Effector memory CD8-positive, alpha-beta T cell (primary cell): ENCODE data around the gene TEDDM1.
"Not testable (repeated sequence)": the region's sequence is repeated elsewhere in the genome, so short reads cannot be mapped to it uniquely, and the experiment has no call there.

ENCODE experiments used
- ATAC-seq: fragments of 150-1000 bp; cut with Tn5 transposase; replicated peaks from 2 replicates; pipeline ENCODE4 v1.10.0; 2021; ENCODE audit warnings: mild to moderate bottlenecking, moderate library complexity
- DNase-seq, 3 experiments: peaks; one replicate each; pipeline ENCODE4 v3.0.0; 2021
- H3K27ac Mint-ChIP-seq, 2 donors: one replicate each; pipeline ENCODE4 v1.8.0; 2022; ENCODE audit warnings: mild to moderate bottlenecking in 2 of 2, mixed read lengths in 2 of 2, moderate library complexity in 2 of 2
- H3K27me3 Mint-ChIP-seq, 2 donors: one replicate each; pipeline ENCODE4 v1.8.0; 2022; ENCODE audit warnings: mixed read lengths in 2 of 2
- H3K36me3 Mint-ChIP-seq: one replicate; pipeline ENCODE4 v1.8.0; 2022; ENCODE audit warnings: mild to moderate bottlenecking, moderate library complexity, mixed read lengths; ENCODE audit not compliant: insufficient read depth
- H3K4me1 Mint-ChIP-seq, 2 donors: one replicate each; pipeline ENCODE4 v1.8.0; 2022; ENCODE audit warnings: low read depth in 2 of 2, mixed read lengths in 2 of 2
- H3K4me3 Mint-ChIP-seq, 2 donors: one replicate each; pipeline ENCODE4 v1.8.0; 2022; ENCODE audit warnings: mild to moderate bottlenecking in 2 of 2, mixed read lengths in 2 of 2, moderate library complexity in 2 of 2
- H3K9me3 Mint-ChIP-seq, 2 donors: one replicate each; pipeline ENCODE4 v1.8.0; 2022; ENCODE audit warnings: mixed read lengths in 2 of 2
- total RNA-seq, 9 experiments: gene quantifications; one replicate each; lab custom pipeline; 2026; lab: John Stamatoyannopoulos, UW

TEDDM1 gene
- total RNA-seq, result 0 to 0.32 (median 0) reads per million in 9 experiments

GRCh38 chr1:182400567-182400966 is at the start of gene TEDDM1:
TEDDM1 (minus strand) TSS chr1:182400667; CDS start chr1:182400485, 182 bp downstream.
- DNase-seq (no peak), ATAC-seq (no peak)
- H3K27ac Mint-ChIP-seq, result peak within 1 kb of the TSS in 1 of 2 donors; percentile 22
- H3K4me3 Mint-ChIP-seq, result no peak within 1 kb of the TSS
- peaks cover 0 to 5% of the 10 kb centered on the region in 2 donors for H3K4me1 Mint-ChIP-seq
- no peaks in the 10 kb centered on the region for H3K36me3 Mint-ChIP-seq
- no peaks in the 10 kb centered on the region for H3K9me3 Mint-ChIP-seq
- H3K27me3 Mint-ChIP-seq, result peaks cover 7 to 11% of the 10 kb centered on the region in 2 donors

GRCh38 chr1:182450087-182450486 is 49.6 kb upstream of the TEDDM1 start, which contains the start of gene RGSL1:
RGSL1 (plus strand) TSS chr1:182450146; CDS start chr1:182450166, 20 bp downstream.
- no peak for ATAC-seq
- H3K4me1 Mint-ChIP-seq, result peaks cover 0 to 4% of the 10 kb centered on the region in 2 donors
- no peak for DNase-seq
- H3K36me3 Mint-ChIP-seq, result no peaks in the 10 kb centered on the region
- H3K9me3 Mint-ChIP-seq, result no peaks in the 10 kb centered on the region
- H3K27ac Mint-ChIP-seq, result no peak within 1 kb of the TSS
- H3K4me3 Mint-ChIP-seq, result no peak within 1 kb of the TSS
- H3K27me3 Mint-ChIP-seq, result peaks cover 11 to 29% of the 10 kb centered on the region in 2 donors

- ATAC-seq, result no peak
Measured at GRCh38 chr1:182447660-182448059, 47.2 kb upstream of the TEDDM1 start.

GRCh38 chr1:182447124-182447523 is 46.7 kb upstream of the TEDDM1 start:
- H3K36me3 Mint-ChIP-seq, ATAC-seq, H3K4me1 Mint-ChIP-seq, H3K4me3 Mint-ChIP-seq, H3K9me3 Mint-ChIP-seq, DNase-seq, H3K27ac Mint-ChIP-seq: not testable (repeated sequence)
- H3K27me3 Mint-ChIP-seq, result peaks cover 0 to 12% of the 10 kb centered on the region in 2 donors

More at GRCh38 chr1:182447660-182448059, 47.2 kb upstream of the TEDDM1 start:
- Mint-ChIP-seq H3K4me3 (no peak overlapping the region), H3K27me3 (peaks cover 0 to 12% of the 10 kb centered on the region in 2 donors), H3K4me1 (peaks cover 0 to 4% of the 10 kb centered on the region in 2 donors), H3K27ac (no peak overlapping the region), H3K9me3 (no peaks in the 10 kb centered on the region), H3K36me3 (no peaks in the 10 kb centered on the region)
- DNase-seq, result no peak

GRCh38 chr1:182446033-182446669 is 45.7 kb upstream of the TEDDM1 start:
- DNase-seq (peak in 2 of 3 experiments; percentile 10 to 30), ATAC-seq (peak; percentile 63)
- H3K4me1 Mint-ChIP-seq, result peaks cover 0 to 4% of the 10 kb centered on the region in 2 donors
- H3K27ac Mint-ChIP-seq, result no peak overlapping the region
- no peaks in the 10 kb centered on the region for H3K36me3 Mint-ChIP-seq
- no peak overlapping the region for H3K4me3 Mint-ChIP-seq
- peaks cover 0 to 8% of the 10 kb centered on the region in 2 donors for H3K27me3 Mint-ChIP-seq
- H3K9me3 Mint-ChIP-seq, result no peaks in the 10 kb centered on the region

- no peak for ATAC-seq
Measured at GRCh38 chr1:182444497-182444896, 44.0 kb upstream of the TEDDM1 start.

GRCh38 chr1:182442333-182442732 is 41.9 kb upstream of the TEDDM1 start:
- Mint-ChIP-seq H3K4me3 (no peak overlapping the region), H3K27ac (no peak overlapping the region), H3K27me3 (peaks cover 0 to 7% of the 10 kb centered on the region in 2 donors), H3K36me3 (no peaks in the 10 kb centered on the region), H3K4me1 (peaks cover 0 to 4% of the 10 kb centered on the region in 2 donors), H3K9me3 (peaks cover 3 to 13% of the 10 kb centered on the region in 2 donors)
- no peak for DNase-seq
- ATAC-seq, result no peak

More at GRCh38 chr1:182444497-182444896, 44.0 kb upstream of the TEDDM1 start:
- H3K27me3 Mint-ChIP-seq, result peaks cover 0 to 7% of the 10 kb centered on the region in 2 donors
- H3K4me3 Mint-ChIP-seq, result no peak overlapping the region
- no peaks in the 10 kb centered on the region for H3K36me3 Mint-ChIP-seq
- no peak overlapping the region for H3K27ac Mint-ChIP-seq
- no peaks in the 10 kb centered on the region for H3K9me3 Mint-ChIP-seq
- DNase-seq, result no peak
- peaks cover 0 to 4% of the 10 kb centered on the region in 2 donors for H3K4me1 Mint-ChIP-seq

GRCh38 chr1:182441719-182442118 is 41.3 kb upstream of the TEDDM1 start:
- H3K4me3 Mint-ChIP-seq, result no peak overlapping the region
- ATAC-seq (no peak), DNase-seq (no peak)
- no peaks in the 10 kb centered on the region for H3K36me3 Mint-ChIP-seq
- peaks cover 0 to 4% of the 10 kb centered on the region in 2 donors for H3K4me1 Mint-ChIP-seq
- peaks cover 3 to 13% of the 10 kb centered on the region in 2 donors for H3K9me3 Mint-ChIP-seq
- H3K27ac Mint-ChIP-seq, result no peak overlapping the region
- H3K27me3 Mint-ChIP-seq, result peaks cover 0 to 7% of the 10 kb centered on the region in 2 donors

- Mint-ChIP-seq H3K4me3 (no peak overlapping the region), H3K9me3 (peaks cover 3 to 13% of the 10 kb centered on the region in 2 donors), H3K27ac (no peak overlapping the region), H3K36me3 (no peaks in the 10 kb centered on the region), H3K4me1 (no peaks in the 10 kb centered on the region), H3K27me3 (no peaks in the 10 kb centered on the region)
- DNase-seq (no peak), ATAC-seq (no peak)
Measured at GRCh38 chr1:182438326-182438725, 37.9 kb upstream of the TEDDM1 start.

- no peak for ATAC-seq
- Mint-ChIP-seq H3K36me3 (peaks cover 2% of the 10 kb centered on the region), H3K4me1 (peaks cover 14 to 22% of the 10 kb centered on the region in 2 donors), H3K9me3 (peaks cover 3 to 12% of the 10 kb centered on the region in 2 donors), H3K27ac (no peak overlapping the region), H3K27me3 (no peaks in the 10 kb centered on the region), H3K4me3 (no peak overlapping the region)
- DNase-seq, result no peak
Measured at GRCh38 chr1:182433580-182433979, 33.1 kb upstream of the TEDDM1 start.

GRCh38 chr1:182431278-182431677 is 30.8 kb upstream of the TEDDM1 start:
- Mint-ChIP-seq H3K4me1 (peaks cover 14 to 37% of the 10 kb centered on the region in 2 donors), H3K27me3 (no peaks in the 10 kb centered on the region)
- ATAC-seq, result no peak

GRCh38 chr1:182430263-182431068 is 30.0 kb upstream of the TEDDM1 start:
- DNase-seq (peak; percentile 29 to 41 (median 30)), ATAC-seq (peak; percentile 91)
- H3K4me3 Mint-ChIP-seq, result peak overlapping the region; percentile 2 to 20
- H3K27me3 Mint-ChIP-seq, result no peaks in the 10 kb centered on the region
- peaks cover 2% of the 10 kb centered on the region for H3K36me3 Mint-ChIP-seq
- H3K4me1 Mint-ChIP-seq, result peaks cover 14 to 40% of the 10 kb centered on the region in 2 donors
- peak overlapping the region; percentile 6 to 29 for H3K27ac Mint-ChIP-seq
- H3K9me3 Mint-ChIP-seq, result no peaks in the 10 kb centered on the region

More at GRCh38 chr1:182431278-182431677, 30.8 kb upstream of the TEDDM1 start:
- no peaks in the 10 kb centered on the region for H3K9me3 Mint-ChIP-seq
- H3K4me3 Mint-ChIP-seq, result no peak overlapping the region
- peak overlapping the region; percentile 6 to 29 for H3K27ac Mint-ChIP-seq
- no peak for DNase-seq
- peaks cover 2% of the 10 kb centered on the region for H3K36me3 Mint-ChIP-seq

- Mint-ChIP-seq H3K27me3 (no peaks in the 10 kb centered on the region), H3K9me3 (no peaks in the 10 kb centered on the region), H3K4me1 (peaks cover 14 to 40% of the 10 kb centered on the region in 2 donors), H3K27ac (peak overlapping the region in 1 of 2 donors; percentile 81), H3K4me3 (no peak overlapping the region), H3K36me3 (peaks cover 2% of the 10 kb centered on the region)
- no peak for DNase-seq
- ATAC-seq, result no peak
Measured at GRCh38 chr1:182428043-182428442, 27.6 kb upstream of the TEDDM1 start.
